Liver (tissue), 9 donors: ENCODE measurements around the gene ADGRA1. TPM values are rescaled to one million over a fixed set of nuclear protein-coding genes. Genes with fewer than 3 reads are reported as not detected.

Experiments
- DNase-seq: peaks from one replicate; pipeline ENCODE4 v3.0.0-alpha.2; 2017; ENCODE audit warnings: low spot score
- H3K27ac ChIP-seq, 2 donors: one replicate each; pipeline ENCODE4 v1.7.0; 2013; ENCODE audit warnings: inconsistent platforms in 2 of 2, low read length in 2 of 2, control low read depth in 1 of 2, low read depth in 1 of 2, mild to moderate bottlenecking in 1 of 2
- H3K27me3 ChIP-seq, 4 donors: one replicate each; pipeline versions ENCODE4 v1.6.1 to v1.7.0; 2013; ENCODE audit warnings: low read length in 3 of 4, inconsistent platforms in 1 of 4, mild to moderate bottlenecking in 1 of 4, moderate library complexity in 1 of 4; ENCODE audit not compliant: control insufficient read depth in 4 of 4, insufficient read depth in 4 of 4
- H3K36me3 ChIP-seq, 4 donors: one replicate each; pipeline versions ENCODE4 v1.6.1 to v1.7.0; 2013; ENCODE audit warnings: low read length in 3 of 4, mild to moderate bottlenecking in 3 of 4, low read depth in 1 of 4, moderate library complexity in 1 of 4; ENCODE audit not compliant: control insufficient read depth in 4 of 4, insufficient read depth in 3 of 4
- H3K4me1 ChIP-seq, 4 donors: one replicate each; pipeline versions ENCODE4 v1.6.1 to v1.7.0; 2013; ENCODE audit warnings: low read length in 3 of 4, mild to moderate bottlenecking in 3 of 4, moderate library complexity in 1 of 4; ENCODE audit not compliant: control insufficient read depth in 4 of 4, insufficient read depth in 4 of 4
- H3K4me3 ChIP-seq, 3 donors: one replicate each; pipeline versions ENCODE4 v1.6.1 to v1.7.0; 2013; ENCODE audit warnings: low read length in 3 of 3, control low read depth in 1 of 3, low read depth in 1 of 3, mild to moderate bottlenecking in 1 of 3
- H3K9ac ChIP-seq, 2 donors: one replicate each; pipeline ENCODE4 v1.7.0; 2013; ENCODE audit warnings: low read length in 2 of 2, mild to moderate bottlenecking in 2 of 2, moderate library complexity in 2 of 2, control low read depth in 1 of 2, low read depth in 1 of 2
- H3K9me3 ChIP-seq, 4 donors: one replicate each; pipeline versions ENCODE4 v1.6.1 to v1.7.0; 2013; ENCODE audit warnings: low read length in 3 of 4; ENCODE audit not compliant: control insufficient read depth in 4 of 4
- ATF3 ChIP-seq: IDR thresholded peaks from 2 replicates; pipeline ENCODE4 v1.6.1; 2016; ENCODE audit warnings: antibody characterized with exemption
- EGR1 ChIP-seq, 2 donors: IDR thresholded peaks; 2 replicates each; pipeline ENCODE4 v1.6.1; 2016 to 2018; ENCODE audit warnings: antibody characterized with exemption in 2 of 2, low read depth in 2 of 2
- FOXA1 ChIP-seq: IDR thresholded peaks from 2 replicates; pipeline ENCODE4 v1.6.1; 2016; ENCODE audit warnings: antibody characterized with exemption
- FOXA2 ChIP-seq: IDR thresholded peaks from 2 replicates; pipeline ENCODE4 v1.6.1; 2016; ENCODE audit warnings: antibody characterized with exemption
- GABPA ChIP-seq, 2 donors: IDR thresholded peaks in 1 of 2; conservative IDR thresholded peaks in 1 of 2; 2 replicates each; pipeline ENCODE4 v1.6.1; 2016; ENCODE audit warnings: antibody characterized with exemption in 2 of 2, mild to moderate bottlenecking in 1 of 2, moderate library complexity in 1 of 2
- HNF4A ChIP-seq, 2 donors: conservative IDR thresholded peaks; 2 replicates each; pipeline ENCODE4 v1.6.1; 2016; ENCODE audit warnings: antibody characterized with exemption in 2 of 2, mild to moderate bottlenecking in 2 of 2
- HNF4G ChIP-seq: IDR thresholded peaks from 2 replicates; pipeline ENCODE4 v1.6.1; 2016; ENCODE audit warnings: antibody characterized with exemption
- JUND ChIP-seq, 2 donors: IDR thresholded peaks; 2 replicates each; pipeline ENCODE4 v1.6.1; 2016; ENCODE audit warnings: antibody characterized with exemption in 2 of 2
- MAX ChIP-seq: IDR thresholded peaks from 2 replicates; pipeline ENCODE4 v1.6.1; 2016; ENCODE audit warnings: antibody characterized with exemption
- NR2F2 ChIP-seq: IDR thresholded peaks from 2 replicates; pipeline ENCODE4 v1.6.1; 2016; ENCODE audit warnings: antibody characterized with exemption
- RAD21 ChIP-seq, 2 donors: IDR thresholded peaks; 2 replicates each; pipeline ENCODE4 v1.6.1; 2016; ENCODE audit warnings: antibody characterized with exemption in 2 of 2, mild to moderate bottlenecking in 2 of 2
- REST ChIP-seq: IDR thresholded peaks from 2 replicates; pipeline ENCODE4 v1.6.1; 2016; ENCODE audit warnings: antibody characterized with exemption, mild to moderate bottlenecking
- RXRA ChIP-seq, 2 donors: IDR thresholded peaks; 2 replicates each; pipeline ENCODE4 v1.6.1; 2017 to 2018; ENCODE audit warnings: antibody characterized with exemption in 2 of 2, mild to moderate bottlenecking in 1 of 2
- SP1 ChIP-seq: IDR thresholded peaks from 2 replicates; pipeline ENCODE4 v1.6.1; 2018; ENCODE audit warnings: antibody characterized with exemption, mild to moderate bottlenecking
- TAF1 ChIP-seq: conservative IDR thresholded peaks from 2 replicates; pipeline ENCODE4 v1.6.1; 2016; ENCODE audit warnings: antibody characterized with exemption, mild to moderate bottlenecking
- YY1 ChIP-seq: IDR thresholded peaks from 2 replicates; pipeline ENCODE4 v1.6.1; 2016; ENCODE audit warnings: antibody characterized with exemption, mild to moderate bottlenecking
- WGBS: extraction: QIAGEN DNeasy Blood & Tissue Kit; methylation state at CpG from one replicate; pipeline ENCODE4 v1.1.7; 2013; 5-methylcytosine and 5-hydroxymethylcytosine counted together
- polyA plus RNA-seq, 2 donors: library from polyadenylated mRNA; stranded (reverse) in 1 of 2; unstranded in 1 of 2; fragments of 200-250 nt in 1 of 2; fragments of >200 nt in 1 of 2; fragmentation: Nextera tagmentation in 1 of 2; extraction: Ambion mirVana in 1 of 2; gene quantifications; one replicate each; pipeline versions ENCODE4 v1.2.1 to v1.2.3, GENCODE V29; 2013 to 2015
- total RNA-seq, 2 donors: library from RNA; depleted of rRNA; stranded (reverse); fragments of >200 nt; gene quantifications; one replicate each; pipeline ENCODE4 v1.2.3, GENCODE V29; 2014
- TF ChIP-seq, protein P1 (sequence below): IDR thresholded peaks from 2 replicates; pipeline ENCODE4 v1.6.1; 2016; ENCODE audit warnings: antibody characterized with exemption
- TF ChIP-seq, protein P2 (sequence below): fragments of 150-350 bp; IDR thresholded peaks from 2 replicates; pipeline ENCODE4 v1.5.1; 2017; ENCODE audit warnings: improper control_type of control experiment, low read depth, low read length; ENCODE audit not compliant: missing input control
- donor health status: healthy.
- donor health status: healthy.
- donor health status: healthy.
- donor health status: healthy.
- donor health status: healthy.

The ADGRA1 gene
- total and polyA plus RNA-seq, 4 donors = 0.08 to 0.70 (median 0.12) TPM; not detected in 1

GRCh38 chr10:133100186-133100585, 12.5 kb downstream of the ADGRA1 start:
- H3K27ac ChIP-seq = no peak overlapping the region
- no peaks in the 10 kb centered on the region for H3K9me3 ChIP-seq
- no peak overlapping the region for H3K9ac ChIP-seq
- H3K4me1 ChIP-seq = no peaks in the 10 kb centered on the region
- TF ChIP-seq RXRA (IDR thresholded peaks at IDR 0.05) = no peak
- TF ChIP-seq TAF1 = no peak
- no peak for TF ChIP-seq REST
- no peak for TF ChIP-seq FOXA1
- TF ChIP-seq NR2F2 = no peak
- TF ChIP-seq JUND (IDR thresholded peaks at IDR 0.05) = no peak
- no peak for TF ChIP-seq YY1
- no peak for TF ChIP-seq EGR1 (IDR thresholded peaks at IDR 0.05; ENCODE audit: low read depth in 2 of 2)
- no peak for TF ChIP-seq FOXA2
- no peak for TF ChIP-seq SP1
- no peak for TF ChIP-seq RAD21 (IDR thresholded peaks at IDR 0.05)
- no peak for TF ChIP-seq ATF3
- H3K4me3 ChIP-seq = no peak overlapping the region
- no peak for DNase-seq
- WGBS = 93% methylated on average over 24 of the region's 24 CpGs
- no peaks in the 10 kb centered on the region for H3K27me3 ChIP-seq
- H3K36me3 ChIP-seq = no peaks in the 10 kb centered on the region

DNA sequence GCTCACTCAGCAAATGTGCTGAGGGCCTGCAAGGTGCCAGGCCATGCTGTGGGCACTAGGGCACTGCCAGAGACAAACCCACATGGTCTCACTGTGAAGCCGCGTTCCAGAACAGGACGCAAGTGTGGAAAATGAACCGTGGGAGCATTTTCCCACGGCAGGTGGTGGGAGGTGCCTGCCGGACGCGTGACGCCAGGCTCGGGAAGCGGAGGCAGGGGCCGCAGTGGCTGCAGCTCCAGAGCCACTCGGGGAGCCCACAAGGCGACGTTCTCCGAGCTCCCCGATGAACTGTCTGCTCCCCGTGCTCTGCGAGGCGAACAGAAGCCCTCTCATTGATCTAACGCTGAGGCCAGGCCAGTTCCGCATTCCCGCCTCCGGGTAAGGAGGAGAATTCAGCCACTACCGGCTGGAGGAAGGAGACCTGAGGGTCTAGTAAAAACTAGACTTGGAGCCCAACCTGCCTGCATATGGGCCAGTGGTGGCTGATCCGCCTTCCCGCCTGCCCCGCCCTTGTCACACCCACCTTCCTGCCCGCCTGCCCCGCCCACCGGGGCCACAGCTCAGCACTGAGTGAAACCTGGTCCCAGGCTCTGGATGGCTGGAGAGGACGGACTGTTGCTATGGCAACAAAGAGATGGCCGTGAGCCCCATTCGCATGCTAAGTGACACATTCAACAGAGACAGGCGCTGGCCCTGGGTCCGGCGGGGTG, 13.1 kb downstream of the ADGRA1 start:
- DNase-seq = no peak
- Histone ChIP-seq H3K27me3 (no peaks in the 10 kb centered on the region), H3K4me3 (no peak overlapping the region)

More for the DNA sequence above, 13.1 kb downstream of the ADGRA1 start:
- WGBS = 58% methylated on average over 37 of the region's 37 CpGs
- Histone ChIP-seq H3K9ac (no peak overlapping the region), H3K9me3 (no peaks in the 10 kb centered on the region), H3K27ac (no peak overlapping the region), H3K4me1 (no peaks in the 10 kb centered on the region), H3K36me3 (no peaks in the 10 kb centered on the region)
- TF ChIP-seq MAX (no peak), SP1 (no peak), RAD21 (IDR thresholded peaks at IDR 0.05) (no peak), EGR1 (IDR thresholded peaks at IDR 0.05; ENCODE audit: low read depth in 2 of 2) (no peak), NR2F2 (no peak), HNF4G (no peak), ATF3 (no peak), REST (no peak), JUND (IDR thresholded peaks at IDR 0.05) (no peak), RXRA (IDR thresholded peaks at IDR 0.05) (no peak), HNF4A (conservative IDR thresholded peaks at IDR 0.05) (no peak), GABPA (IDR thresholded peaks at IDR 0.05 in 1 of 2, conservative IDR thresholded peaks at IDR 0.05 in 1 of 2) (no peak), FOXA1 (no peak), FOXA2 (no peak), YY1 (no peak), TAF1 (no peak)
- TF ChIP-seq, protein P1, sequence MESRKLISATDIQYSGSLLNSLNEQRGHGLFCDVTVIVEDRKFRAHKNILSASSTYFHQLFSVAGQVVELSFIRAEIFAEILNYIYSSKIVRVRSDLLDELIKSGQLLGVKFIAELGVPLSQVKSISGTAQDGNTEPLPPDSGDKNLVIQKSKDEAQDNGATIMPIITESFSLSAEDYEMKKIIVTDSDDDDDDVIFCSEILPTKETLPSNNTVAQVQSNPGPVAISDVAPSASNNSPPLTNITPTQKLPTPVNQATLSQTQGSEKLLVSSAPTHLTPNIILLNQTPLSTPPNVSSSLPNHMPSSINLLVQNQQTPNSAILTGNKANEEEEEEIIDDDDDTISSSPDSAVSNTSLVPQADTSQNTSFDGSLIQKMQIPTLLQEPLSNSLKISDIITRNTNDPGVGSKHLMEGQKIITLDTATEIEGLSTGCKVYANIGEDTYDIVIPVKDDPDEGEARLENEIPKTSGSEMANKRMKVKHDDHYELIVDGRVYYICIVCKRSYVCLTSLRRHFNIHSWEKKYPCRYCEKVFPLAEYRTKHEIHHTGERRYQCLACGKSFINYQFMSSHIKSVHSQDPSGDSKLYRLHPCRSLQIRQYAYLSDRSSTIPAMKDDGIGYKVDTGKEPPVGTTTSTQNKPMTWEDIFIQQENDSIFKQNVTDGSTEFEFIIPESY = no peak
- TF ChIP-seq, protein P2, sequence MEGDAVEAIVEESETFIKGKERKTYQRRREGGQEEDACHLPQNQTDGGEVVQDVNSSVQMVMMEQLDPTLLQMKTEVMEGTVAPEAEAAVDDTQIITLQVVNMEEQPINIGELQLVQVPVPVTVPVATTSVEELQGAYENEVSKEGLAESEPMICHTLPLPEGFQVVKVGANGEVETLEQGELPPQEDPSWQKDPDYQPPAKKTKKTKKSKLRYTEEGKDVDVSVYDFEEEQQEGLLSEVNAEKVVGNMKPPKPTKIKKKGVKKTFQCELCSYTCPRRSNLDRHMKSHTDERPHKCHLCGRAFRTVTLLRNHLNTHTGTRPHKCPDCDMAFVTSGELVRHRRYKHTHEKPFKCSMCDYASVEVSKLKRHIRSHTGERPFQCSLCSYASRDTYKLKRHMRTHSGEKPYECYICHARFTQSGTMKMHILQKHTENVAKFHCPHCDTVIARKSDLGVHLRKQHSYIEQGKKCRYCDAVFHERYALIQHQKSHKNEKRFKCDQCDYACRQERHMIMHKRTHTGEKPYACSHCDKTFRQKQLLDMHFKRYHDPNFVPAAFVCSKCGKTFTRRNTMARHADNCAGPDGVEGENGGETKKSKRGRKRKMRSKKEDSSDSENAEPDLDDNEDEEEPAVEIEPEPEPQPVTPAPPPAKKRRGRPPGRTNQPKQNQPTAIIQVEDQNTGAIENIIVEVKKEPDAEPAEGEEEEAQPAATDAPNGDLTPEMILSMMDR = no peak
